ENCODE measurements around the gene TOE1.
"Not testable (repeated sequence)": the region's sequence is repeated elsewhere in the genome, so short reads cannot be mapped to it uniquely, and the experiment has no call there.

Gene TOE1

GRCh38 chr1:45339789-45340558 is at the start of gene TOE1, which contains the start of gene MUTYH:
Gene TOE1, plus strand, starts transcription at chr1:45340170. Its CDS starts 83 bp downstream, at chr1:45340253.
Gene MUTYH, minus strand, starts transcription at chr1:45340440. Its CDS starts 5,935 bp downstream, at chr1:45334505.
- DNase-seq (ENCODE audit: low read depth): peak; percentile 85

DNA sequence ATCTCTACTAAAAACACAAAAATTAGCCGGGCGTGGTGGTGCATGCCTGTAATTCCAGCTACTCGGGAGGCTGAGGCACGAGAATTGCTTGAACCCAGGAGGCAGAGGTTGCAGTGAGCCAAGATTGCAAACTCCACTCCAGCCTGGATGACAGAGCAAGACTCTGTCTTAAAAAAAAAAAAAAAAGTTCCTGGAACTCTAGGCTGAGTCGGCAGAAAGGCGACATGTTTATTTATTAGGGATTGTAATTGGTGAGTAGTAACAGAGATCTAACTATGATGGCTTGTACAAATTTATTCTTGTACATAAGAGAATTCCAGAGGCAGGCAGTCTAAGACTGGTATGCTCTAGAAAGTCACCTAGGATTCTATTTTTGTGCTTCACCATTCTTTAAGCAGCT is 49.0 kb upstream of the TOE1 start:
- not testable (repeated sequence) for DNase-seq (ENCODE audit: low read depth)

GRCh38 chr1:45291716-45292115 is 48.3 kb upstream of the TOE1 start:
- DNase-seq (ENCODE audit: low read depth): no peak

DNA sequence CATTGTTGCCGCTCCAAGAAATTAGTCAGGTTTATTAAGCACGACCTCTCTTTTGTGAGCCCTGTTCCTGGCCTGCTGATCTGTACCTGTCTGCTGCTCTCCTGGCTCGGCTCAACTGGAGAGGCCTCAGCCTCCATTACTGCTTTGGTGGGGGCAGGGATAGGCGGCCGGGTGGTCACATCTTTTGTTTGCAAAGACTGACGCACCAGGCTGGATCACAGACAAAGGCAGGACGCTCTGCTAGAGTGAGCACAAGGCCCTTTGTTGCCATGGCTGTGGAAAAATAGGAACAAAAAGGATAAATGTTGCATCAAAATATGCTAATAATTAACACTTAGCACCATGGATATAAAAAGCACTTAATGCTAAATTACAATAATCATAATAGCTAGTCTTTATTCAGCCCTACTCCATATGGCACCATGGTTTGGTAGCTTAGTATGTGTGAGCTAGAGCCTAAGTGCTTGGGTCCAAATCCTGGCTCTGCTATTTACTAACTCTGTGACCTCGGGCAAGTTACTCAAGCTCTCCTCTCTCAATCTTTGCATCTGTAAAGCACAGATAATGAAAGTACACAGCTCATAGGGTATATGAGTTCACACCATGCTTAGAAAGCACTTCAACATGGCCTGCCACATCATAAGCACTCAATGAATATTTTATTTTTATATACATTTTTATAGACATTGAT is 42.2 kb upstream of the TOE1 start:
- DNase-seq (ENCODE audit: low read depth): no peak

- DNase-seq (ENCODE audit: low read depth): no peak
These were observed 40.7 kb upstream of the TOE1 start for GRCh38 chr1:45299296-45299695.

DNA sequence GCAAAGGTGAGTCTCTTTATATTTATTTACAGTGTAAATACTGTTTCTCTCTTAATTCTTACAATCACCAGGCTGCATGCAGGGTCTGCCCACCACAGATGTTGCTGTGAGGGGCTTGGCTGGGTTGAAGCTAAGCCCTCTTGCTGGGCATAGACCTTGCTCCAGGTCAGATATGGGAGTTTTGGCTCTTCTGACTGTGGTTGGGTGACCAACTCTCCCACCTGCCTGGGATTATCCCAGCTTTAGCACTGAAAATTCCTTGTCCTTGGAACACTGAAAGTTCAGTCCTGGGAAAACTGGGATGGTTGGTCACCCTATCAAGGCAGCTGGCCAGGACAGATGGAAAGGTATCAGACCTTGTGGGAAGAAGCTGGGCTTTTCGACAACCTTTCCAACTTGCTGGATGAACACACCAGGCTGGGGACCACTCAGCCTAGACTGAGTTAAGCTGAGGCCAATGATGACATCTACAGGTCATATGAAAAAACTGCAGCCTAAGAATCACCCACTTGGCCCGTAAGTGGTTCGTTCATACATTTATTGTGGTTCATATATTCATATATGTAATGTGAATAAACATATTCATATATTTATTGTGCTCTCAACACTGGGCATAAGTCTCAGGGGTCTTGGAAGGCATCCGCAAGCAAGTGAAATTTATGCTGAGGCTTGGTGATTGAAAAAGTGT is 39.8 kb upstream of the TOE1 start:
- no peak for DNase-seq (ENCODE audit: low read depth)

DNA sequence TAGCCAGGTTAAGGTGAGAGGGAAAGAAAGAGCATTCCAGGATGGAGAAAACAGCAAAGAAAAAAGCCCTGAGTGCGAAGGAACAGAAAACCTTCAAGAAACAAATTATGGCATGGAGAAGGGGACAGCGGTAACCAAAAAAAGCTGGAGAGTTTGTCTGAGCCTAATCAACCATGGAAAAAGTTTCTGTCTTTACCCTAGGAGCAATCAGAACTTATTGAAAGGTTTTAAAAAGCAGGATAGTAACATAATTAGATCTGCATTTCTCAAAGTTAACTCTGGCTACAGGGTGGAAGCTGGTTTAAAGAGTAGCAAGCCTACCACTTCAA is 39.3 kb upstream of the TOE1 start:
- no peak for DNase-seq (ENCODE audit: low read depth)

GRCh38 chr1:45302505-45303150 is 37.3 kb upstream of the TOE1 start:
- DNase-seq (ENCODE audit: low read depth): no peak

DNA sequence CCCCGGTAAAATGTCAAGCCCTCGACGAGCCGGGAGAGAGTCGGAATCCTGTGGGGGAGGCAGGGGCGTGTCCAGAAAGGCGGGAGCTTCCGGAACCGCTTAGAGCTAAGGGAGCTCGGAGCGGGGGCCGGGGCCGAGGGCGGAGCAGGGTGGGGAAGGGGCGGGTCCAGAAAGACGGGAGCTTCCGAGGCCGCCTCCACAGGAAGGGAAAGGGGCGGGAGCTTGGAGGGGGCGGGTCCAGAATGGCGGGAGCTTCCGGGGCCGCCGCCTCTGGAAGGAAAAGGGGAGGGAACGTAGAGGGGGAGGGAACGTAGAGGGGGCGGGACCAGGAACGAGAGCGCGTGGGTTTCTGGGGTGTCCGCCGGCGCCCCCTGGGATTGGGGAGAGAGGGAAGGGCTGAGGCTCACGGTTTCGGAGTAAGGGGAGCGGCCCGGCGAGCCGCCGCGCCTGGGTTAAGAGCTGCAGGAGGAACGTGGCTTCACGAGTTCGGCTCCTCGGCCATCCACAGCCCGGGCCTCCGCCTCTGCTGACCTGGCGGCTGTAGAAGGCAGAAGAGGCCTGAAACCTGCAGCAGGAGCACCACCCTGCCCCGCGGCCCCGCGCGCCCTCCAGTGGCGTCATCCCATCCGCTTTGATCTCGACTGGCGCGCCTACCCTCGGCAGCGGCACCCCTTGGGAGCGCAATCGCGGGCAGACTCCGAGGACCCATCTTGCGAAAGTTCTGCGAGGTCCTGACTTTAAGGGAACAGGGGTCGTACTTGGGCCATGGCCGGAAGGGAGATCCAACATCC is 36.3 kb upstream of the TOE1 start:
- peak; percentile 97 for DNase-seq (ENCODE audit: low read depth)

DNA sequence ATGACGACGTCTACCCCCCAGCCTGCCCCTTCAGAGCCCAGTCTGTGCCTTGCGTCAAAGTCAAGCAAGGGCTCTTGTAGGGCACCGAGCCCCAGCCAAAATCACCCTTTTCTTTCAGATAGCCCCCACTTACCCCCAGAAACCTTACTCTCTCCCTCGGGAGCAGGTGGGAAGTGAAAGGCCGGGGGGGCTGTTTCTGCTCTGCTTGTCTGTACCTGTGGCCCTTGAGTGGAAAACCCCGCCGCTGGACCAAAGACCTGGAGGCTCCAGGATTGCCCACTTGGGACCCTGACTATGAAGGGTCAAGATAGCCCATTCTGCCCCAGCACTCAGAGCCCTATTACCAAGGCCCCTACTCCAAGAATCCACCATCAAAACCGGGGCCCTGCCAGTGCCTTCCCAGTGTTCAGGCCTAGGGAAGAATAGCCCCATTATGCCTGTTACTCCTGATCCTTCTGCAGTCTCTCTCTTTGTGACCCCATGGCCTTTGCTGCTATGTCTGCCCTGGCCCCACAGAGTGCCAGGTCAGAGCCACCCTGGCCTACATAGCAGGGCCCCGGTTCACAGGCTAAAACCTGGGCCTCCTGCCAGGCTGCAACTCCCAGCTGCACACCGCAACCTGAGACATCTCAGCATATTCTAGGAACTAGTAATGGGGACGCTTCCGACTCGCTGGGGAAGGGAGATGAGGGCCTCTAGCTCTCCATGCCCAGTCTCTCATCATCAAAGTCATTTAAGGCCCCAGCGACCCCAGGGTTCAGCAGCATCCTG is 35.5 kb upstream of the TOE1 start:
- DNase-seq (ENCODE audit: low read depth): no peak

GRCh38 chr1:45305231-45305630 is 34.7 kb upstream of the TOE1 start:
- DNase-seq (ENCODE audit: low read depth): no peak

GRCh38 chr1:45306319-45306718 is 33.7 kb upstream of the TOE1 start:
- DNase-seq (ENCODE audit: low read depth): no peak

- no peak for DNase-seq (ENCODE audit: low read depth)
These were observed 33.1 kb upstream of the TOE1 start for GRCh38 chr1:45306905-45307304.

GRCh38 chr1:45314266-45314665 is 25.7 kb upstream of the TOE1 start:
- DNase-seq (ENCODE audit: low read depth): no peak

DNA sequence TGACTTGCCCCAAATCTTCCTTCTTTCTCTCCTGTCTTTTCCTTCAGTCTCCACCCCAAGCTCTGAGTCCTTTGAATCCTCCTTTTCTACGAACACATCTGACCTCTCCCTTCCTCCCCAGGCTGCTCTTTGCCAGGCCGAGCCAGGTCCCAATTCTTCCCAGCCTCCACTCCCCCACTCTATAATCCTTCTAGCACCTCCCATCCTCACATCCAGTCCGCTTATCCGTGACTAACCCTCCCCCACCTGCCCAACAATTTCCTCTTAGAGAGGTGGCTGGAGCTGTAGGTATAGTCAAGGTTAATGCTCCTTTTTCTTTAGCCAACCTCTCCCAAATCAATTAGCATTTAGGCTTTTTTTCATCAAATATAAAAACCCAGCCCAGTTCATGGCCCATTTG is 22.8 kb upstream of the TOE1 start:
- DNase-seq (ENCODE audit: low read depth): no peak

- DNase-seq (ENCODE audit: low read depth): no peak
These were observed 20.2 kb upstream of the TOE1 start for GRCh38 chr1:45319761-45320160.

GRCh38 chr1:45321444-45321843 is 18.5 kb upstream of the TOE1 start:
- no peak for DNase-seq (ENCODE audit: low read depth)

DNA sequence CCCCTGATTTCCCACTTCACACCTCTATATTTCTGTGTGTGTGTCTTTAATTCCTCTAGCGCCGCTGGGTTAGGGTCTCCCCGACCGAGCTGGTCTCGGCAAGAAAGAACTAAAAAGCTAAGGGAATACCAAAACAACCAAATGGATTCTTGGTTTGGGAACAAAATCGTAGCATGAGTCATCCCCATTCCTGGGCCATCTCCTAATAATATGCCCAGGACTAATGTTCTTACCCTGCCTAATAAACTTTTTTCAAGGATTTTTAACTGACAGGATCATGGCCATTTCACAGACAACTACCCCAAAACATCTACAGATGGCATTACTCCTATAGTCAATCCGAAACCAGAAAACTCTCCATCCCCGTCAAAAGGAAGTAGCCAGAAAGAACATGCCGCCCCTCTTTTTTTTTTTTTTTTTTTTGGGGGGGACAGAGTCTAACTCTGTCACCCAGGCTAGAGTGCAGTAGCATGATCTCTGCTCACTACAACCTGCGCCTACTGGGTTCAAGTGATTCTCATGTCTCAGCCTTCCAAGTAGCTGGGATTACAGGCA is 17.4 kb upstream of the TOE1 start:
- DNase-seq (ENCODE audit: low read depth): no peak

DNA sequence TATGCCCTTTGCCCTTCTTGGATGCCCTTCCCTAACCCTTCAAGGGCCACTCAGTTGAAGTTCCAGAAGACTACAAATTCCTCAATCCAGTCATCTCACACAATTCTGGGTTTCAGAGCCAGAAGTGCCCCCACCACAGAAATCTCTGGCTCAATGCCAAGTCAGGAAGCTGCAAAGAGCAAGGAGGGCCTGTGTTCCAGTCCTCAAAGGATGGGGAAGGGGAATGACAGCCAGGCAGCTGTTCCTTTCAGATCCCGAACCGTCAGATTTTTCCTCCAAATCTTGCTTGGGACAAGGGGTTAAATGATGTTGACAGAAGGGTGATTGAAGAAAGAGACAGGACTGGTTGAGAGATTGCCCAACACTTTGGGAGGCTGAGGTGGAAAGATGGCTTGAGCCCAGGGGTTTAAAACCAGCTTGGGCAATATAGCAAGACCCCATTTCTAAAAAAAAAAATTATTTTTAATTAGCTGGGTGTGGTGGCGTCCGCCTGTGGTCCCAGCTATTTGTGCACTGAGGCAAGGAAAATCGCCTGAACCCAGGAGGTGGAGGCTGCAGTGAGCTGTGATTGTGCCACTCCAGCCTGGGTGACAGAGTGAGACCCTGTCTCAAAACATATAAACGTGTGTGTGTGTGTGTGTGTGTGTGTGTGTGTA is 14.0 kb upstream of the TOE1 start:
- no peak for DNase-seq (ENCODE audit: low read depth)

All from stimulated activated CD8-positive, alpha-beta memory T cell treated with anti-CD3 and anti-CD28 coated beads, Interleukin-12 subunit alpha, Interleukin-12 subunit beta, amount 100 ng/mL, for 4 hours (primary cell).